HEK293 (cell line): ENCODE data around the gene PKD2L1.

Experiments used
- AEBP2 ChIP-seq: fragments of 450-650 bp; formaldehyde crosslinking; IDR thresholded peaks from 2 replicates; pipeline ENCODE4 v1.5.1; 2016; ENCODE audit warnings: missing biosample characterization, missing genetic modification characterization, borderline replicate concordance
- CTCF ChIP-seq: fragments of 450-650 bp; formaldehyde crosslinking; IDR thresholded peaks from 2 replicates; pipeline ENCODE4 v1.5.1; 2016; ENCODE audit warnings: missing biosample characterization, missing genetic modification characterization
- GLI4 ChIP-seq: fragments of 450-650 bp; formaldehyde crosslinking; IDR thresholded peaks from 2 replicates; pipeline ENCODE4 v1.5.1; 2016; ENCODE audit warnings: missing biosample characterization, missing genetic modification characterization
- MZF1 ChIP-seq: fragments of 450-650 bp; formaldehyde crosslinking; IDR thresholded peaks from 2 replicates; pipeline ENCODE4 v1.5.1; 2017; ENCODE audit warnings: missing biosample characterization, missing genetic modification characterization, borderline replicate concordance
- PRDM4 ChIP-seq: fragments of 450-650 bp; formaldehyde crosslinking; IDR thresholded peaks from 2 replicates; pipeline ENCODE4 v1.5.1; 2017; ENCODE audit warnings: missing biosample characterization, missing genetic modification characterization
- ZBTB1 ChIP-seq: fragments of 450-650 bp; formaldehyde crosslinking; IDR thresholded peaks from 2 replicates; pipeline ENCODE4 v1.5.1; 2016; ENCODE audit warnings: missing biosample characterization, missing genetic modification characterization
- ZBTB11 ChIP-seq: fragments of 450-650 bp; formaldehyde crosslinking; conservative IDR thresholded peaks from 2 replicates; pipeline ENCODE4 v1.5.1; 2016; ENCODE audit warnings: low read depth, missing biosample characterization, missing genetic modification characterization
- ZNF2 ChIP-seq: fragments of 450-650 bp; formaldehyde crosslinking; IDR thresholded peaks from 2 replicates; pipeline ENCODE4 v1.5.1; 2016; ENCODE audit warnings: missing biosample characterization, missing genetic modification characterization
- ZNF274 ChIP-seq, 2 experiments: fragments of 200-500 bp in 1 of 2; fragments of 450-650 bp in 1 of 2; sonication (Bioruptor generic) in 1 of 2; formaldehyde crosslinking in 1 of 2; IDR thresholded peaks; 2 replicates each; pipeline versions ENCODE4 v1.5.1 to v1.6.1; 2014 to 2016; ENCODE audit warnings: borderline replicate concordance in 1 of 2, inconsistent platforms in 1 of 2, low read length in 1 of 2, missing biosample characterization in 1 of 2, missing genetic modification characterization in 1 of 2
- ZNF335 ChIP-seq: fragments of 450-650 bp; formaldehyde crosslinking; conservative IDR thresholded peaks from 2 replicates; pipeline ENCODE4 v1.5.1; 2016; ENCODE audit warnings: missing biosample characterization, missing genetic modification characterization

- TF ChIP-seq ZBTB11: no peak
- no peak for TF ChIP-seq ZNF274 (IDR thresholded peaks at IDR 0.05; ENCODE audit: low read length)
- no peak for TF ChIP-seq ZNF274 (tag by site-specific recombination; IDR thresholded peaks at IDR 0.05; ENCODE audit: borderline replicate concordance)
- TF ChIP-seq AEBP2 (tag by site-specific recombination): no peak
- TF ChIP-seq CTCF (tag by site-specific recombination): no peak
- no peak for TF ChIP-seq ZNF2
- TF ChIP-seq MZF1 (tag by site-specific recombination): no peak
- TF ChIP-seq PRDM4 (tag by site-specific recombination): peak; percentile 58
- no peak for TF ChIP-seq ZBTB1 (tag by site-specific recombination)
- TF ChIP-seq ZNF335 (tag by site-specific recombination): no peak
- no peak for TF ChIP-seq GLI4 (tag by site-specific recombination)
These were observed 2.9 kb downstream of the PKD2L1 start for GRCh38 chr10:100327007-100327717.
